MCF 10A (cell line): ENCODE results near the gene FCN2. TPM values are rescaled to one million over a fixed set of nuclear protein-coding genes. Genes with fewer than 3 reads are reported as not detected.

ENCODE experiments used
- BruUV-seq: library from RNA; stranded (reverse); fragments of 400-500 nt; replicated peaks from 2 replicates; lab custom pipeline; 2021; lab: Mats Ljungman, UMichigan
- CTCF ChIA-PET: fragments of 300-600 bp; sonication (Branson Sonifier 250); formaldehyde crosslinking; extraction: SDS; loops from one replicate; lab custom pipeline; 2021; ENCODE audit warnings: antibody characterized with exemption, inconsistent platforms; lab: Yijun Ruan, JAX
- POLR2A ChIA-PET: fragments of 300-600, 350-650 bp; sonication (Branson Sonifier 250); formaldehyde crosslinking; extraction: SDS; loops from one replicate; lab custom pipeline; 2020; ENCODE audit warnings: antibody characterized with exemption, inconsistent platforms; lab: Yijun Ruan, JAX
- DNase-seq: peaks from one replicate; pipeline ENCODE4 v3.0.0-alpha.2; 2018; ENCODE audit not compliant: unreplicated experiment
- H3K27ac Mint-ChIP-seq: one replicate; pipeline ENCODE4 v1.8.0; 2022; ENCODE audit warnings: mild to moderate bottlenecking, low read depth, mixed read lengths; ENCODE audit not compliant: unreplicated experiment
- H3K27me3 Mint-ChIP-seq: one replicate; pipeline ENCODE4 v1.8.0; 2022; ENCODE audit warnings: mixed read lengths; ENCODE audit not compliant: insufficient read depth, unreplicated experiment
- H3K36me3 Mint-ChIP-seq: one replicate; pipeline ENCODE4 v1.8.0; 2022; ENCODE audit warnings: mild to moderate bottlenecking, moderate library complexity, mixed read lengths; ENCODE audit not compliant: insufficient read depth, unreplicated experiment
- H3K4me1 Mint-ChIP-seq: one replicate; pipeline ENCODE4 v1.8.0; 2022; ENCODE audit warnings: mixed read lengths; ENCODE audit not compliant: insufficient read depth, unreplicated experiment
- H3K4me3 Mint-ChIP-seq: one replicate; pipeline ENCODE4 v1.8.0; 2022; ENCODE audit warnings: mild to moderate bottlenecking, moderate library complexity, mixed read lengths; ENCODE audit not compliant: unreplicated experiment
- H3K9me3 Mint-ChIP-seq: one replicate; pipeline ENCODE4 v1.8.0; 2022; ENCODE audit warnings: mixed read lengths; ENCODE audit not compliant: unreplicated experiment
- CTCF ChIP-seq: fragments of 200-600 bp; IDR thresholded peaks from one replicate; pipeline ENCODE4 v1.8.0; 2022; ENCODE audit warnings: antibody characterized with exemption, mild to moderate bottlenecking; ENCODE audit not compliant: unreplicated experiment
- intact Hi-C: fragments of 100-400 bp; cut with micrococcal nuclease; formaldehyde crosslinking; loops from 2 replicates; pipeline ENCODE4 v1.14.1; 2022
- total RNA-seq: library from RNA; stranded (reverse); gene quantifications from 2 replicates; pipeline ENCODE4 v1.2.3, GENCODE V29; 2022

FCN2 gene
- total RNA-seq, 1 experiment from 2014 or later: not detected

- Mint-ChIP-seq H3K36me3 (no peaks in the 10 kb centered on the region), H3K9me3 (no peaks in the 10 kb centered on the region), H3K4me3 (no peak overlapping the region), H3K27me3 (peaks cover 69% of the 10 kb centered on the region), H3K27ac (no peak overlapping the region), H3K4me1 (no peaks in the 10 kb centered on the region)
- intact Hi-C loops: no loop called here
- no TSS peak for BruUV-seq
- ChIA-PET POLR2A (no interaction called here), CTCF (no interaction called here)
- DNase-seq: no peak
- no peak for TF ChIP-seq CTCF
These were observed 42.9 kb downstream of the FCN2 start for GRCh38 chr9:134923466-134923865.

GRCh38 chr9:134925011-134925511 is 44.5 kb downstream of the FCN2 start:
- CTCF ChIA-PET: no interaction called here

GRCh38 chr9:134928436-134929192 is 48.0 kb downstream of the FCN2 start:
- no peak overlapping the region for H3K27ac Mint-ChIP-seq
- CTCF ChIA-PET: no interaction called here
- no peaks in the 10 kb centered on the region for H3K9me3 Mint-ChIP-seq
- DNase-seq: no peak
- H3K27me3 Mint-ChIP-seq: peaks cover 86% of the 10 kb centered on the region
- intact Hi-C loops: no loop called here
- no peak overlapping the region for H3K4me3 Mint-ChIP-seq
- POLR2A ChIA-PET: no interaction called here
- BruUV-seq: no TSS peak
- TF ChIP-seq CTCF: no peak
- H3K4me1 Mint-ChIP-seq: no peaks in the 10 kb centered on the region
- no peaks in the 10 kb centered on the region for H3K36me3 Mint-ChIP-seq

More at GRCh38 chr9:134925011-134925511, 44.5 kb downstream of the FCN2 start:
- Mint-ChIP-seq H3K27me3 (peaks cover 79% of the 10 kb centered on the region), H3K36me3 (no peaks in the 10 kb centered on the region), H3K9me3 (no peaks in the 10 kb centered on the region), H3K27ac (no peak overlapping the region), H3K4me3 (no peak overlapping the region), H3K4me1 (no peaks in the 10 kb centered on the region)
- POLR2A ChIA-PET: no interaction called here
- no TSS peak for BruUV-seq
- intact Hi-C loops: no loop called here
- TF ChIP-seq CTCF: no peak
- no peak for DNase-seq

GRCh38 chr9:134929193-134930158 is 48.9 kb downstream of the FCN2 start:
- intact Hi-C loops: no loop called here
- Mint-ChIP-seq H3K27me3 (peaks cover 86% of the 10 kb centered on the region), H3K4me1 (no peaks in the 10 kb centered on the region), H3K36me3 (no peaks in the 10 kb centered on the region), H3K27ac (no peak overlapping the region), H3K4me3 (no peak overlapping the region), H3K9me3 (no peaks in the 10 kb centered on the region)
- POLR2A ChIA-PET: no interaction called here
- BruUV-seq: no TSS peak
- no peak for DNase-seq
- CTCF ChIA-PET: no interaction called here
- no peak for TF ChIP-seq CTCF
